RWPE2 (cell line): Measurements from ENCODE around the gene SGSM2.

ENCODE experiments used
- ATAC-seq: fragments of 200-7000 bp; cut with Tn5 transposase; 3 replicates; pipeline ENCODE4 v1.9.1; 2021; ENCODE audit warnings: low read depth
- DNase-seq: peaks from one replicate; pipeline ENCODE4 v3.0.0-alpha.2; 2020; ENCODE audit warnings: low spot score
- H3K27ac ChIP-seq: fragments of 450-650 bp; 2 replicates; pipeline ENCODE4 v1.5.1; 2017; ENCODE audit warnings: mild to moderate bottlenecking; ENCODE audit not compliant: poor library complexity, severe bottlenecking
- H3K27me3 ChIP-seq: fragments of 250-450 bp; sonication (Bioruptor Pico); 2 replicates; pipeline ENCODE4 v1.5.1; 2021; ENCODE audit warnings: mild to moderate bottlenecking, moderate library complexity; ENCODE audit not compliant: insufficient read depth, poor library complexity, severe bottlenecking
- H3K36me3 ChIP-seq: fragments of 250-450 bp; sonication (Bioruptor Pico); 2 replicates; pipeline ENCODE4 v1.5.1; 2020; ENCODE audit warnings: low read depth, mild to moderate bottlenecking, moderate library complexity
- H3K4me1 ChIP-seq: fragments of 250-450 bp; sonication (Bioruptor Pico); 2 replicates; pipeline ENCODE4 v1.5.1; 2021; ENCODE audit warnings: mild to moderate bottlenecking, moderate library complexity; ENCODE audit not compliant: insufficient read depth, poor library complexity, severe bottlenecking
- H3K4me3 ChIP-seq: fragments of 250-450 bp; sonication (Bioruptor Pico); 2 replicates; pipeline ENCODE4 v1.5.1; 2021; ENCODE audit warnings: mild to moderate bottlenecking, moderate library complexity; ENCODE audit not compliant: severe bottlenecking
- H3K9me3 ChIP-seq: fragments of 250-450 bp; sonication (Bioruptor Pico); 2 replicates; pipeline ENCODE4 v1.5.1; 2021; ENCODE audit warnings: mild to moderate bottlenecking, moderate library complexity; ENCODE audit not compliant: severe bottlenecking
- TF ChIP-seq, protein P1 (sequence below): fragments of 450-650 bp; IDR thresholded peaks from one replicate; pipeline ENCODE4 v1.5.1; 2017; ENCODE audit warnings: mild to moderate bottlenecking, moderate library complexity; ENCODE audit not compliant: poor library complexity, severe bottlenecking

SGSM2 gene

GRCh38 chr17:2317796-2318195 lies 19.5 kb upstream of the SGSM2 start:
- Histone ChIP-seq H3K4me3 (no peak overlapping the region), H3K4me1 (no peaks in the 10 kb centered on the region), H3K27ac (no peak overlapping the region), H3K36me3 (peaks cover 28% of the 10 kb centered on the region), H3K9me3 (no peaks in the 10 kb centered on the region), H3K27me3 (no peaks in the 10 kb centered on the region)
- TF ChIP-seq, protein P1, sequence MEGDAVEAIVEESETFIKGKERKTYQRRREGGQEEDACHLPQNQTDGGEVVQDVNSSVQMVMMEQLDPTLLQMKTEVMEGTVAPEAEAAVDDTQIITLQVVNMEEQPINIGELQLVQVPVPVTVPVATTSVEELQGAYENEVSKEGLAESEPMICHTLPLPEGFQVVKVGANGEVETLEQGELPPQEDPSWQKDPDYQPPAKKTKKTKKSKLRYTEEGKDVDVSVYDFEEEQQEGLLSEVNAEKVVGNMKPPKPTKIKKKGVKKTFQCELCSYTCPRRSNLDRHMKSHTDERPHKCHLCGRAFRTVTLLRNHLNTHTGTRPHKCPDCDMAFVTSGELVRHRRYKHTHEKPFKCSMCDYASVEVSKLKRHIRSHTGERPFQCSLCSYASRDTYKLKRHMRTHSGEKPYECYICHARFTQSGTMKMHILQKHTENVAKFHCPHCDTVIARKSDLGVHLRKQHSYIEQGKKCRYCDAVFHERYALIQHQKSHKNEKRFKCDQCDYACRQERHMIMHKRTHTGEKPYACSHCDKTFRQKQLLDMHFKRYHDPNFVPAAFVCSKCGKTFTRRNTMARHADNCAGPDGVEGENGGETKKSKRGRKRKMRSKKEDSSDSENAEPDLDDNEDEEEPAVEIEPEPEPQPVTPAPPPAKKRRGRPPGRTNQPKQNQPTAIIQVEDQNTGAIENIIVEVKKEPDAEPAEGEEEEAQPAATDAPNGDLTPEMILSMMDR: no peak
- DNase-seq (no peak), ATAC-seq (no peak)

DNA sequence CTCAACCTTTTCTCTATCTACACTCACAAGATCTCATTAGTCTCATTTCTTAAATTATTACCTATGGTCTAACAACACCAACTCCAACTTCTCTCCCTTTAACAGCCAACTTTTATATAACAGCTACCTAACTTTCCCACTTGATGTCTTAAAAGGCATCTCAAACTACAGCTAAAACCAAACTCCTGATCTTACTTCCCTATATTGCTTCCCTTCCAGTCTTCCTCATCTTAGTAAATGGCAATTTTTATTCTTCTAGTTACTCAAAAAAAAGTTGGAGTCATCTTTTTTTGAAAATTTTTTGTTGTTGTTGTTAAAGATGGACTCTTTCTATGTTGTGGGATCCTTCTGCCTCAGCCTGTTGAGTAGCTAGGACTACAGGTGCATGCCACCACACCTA lies 18.2 kb upstream of the SGSM2 start:
- TF ChIP-seq, protein P1: no peak
- ATAC-seq: no peak
- no peak overlapping the region for H3K4me3 ChIP-seq
- DNase-seq: no peak
- no peaks in the 10 kb centered on the region for H3K27me3 ChIP-seq
- H3K27ac ChIP-seq: no peak overlapping the region
- no peaks in the 10 kb centered on the region for H3K4me1 ChIP-seq
- H3K9me3 ChIP-seq: no peaks in the 10 kb centered on the region
- peaks cover 41% of the 10 kb centered on the region for H3K36me3 ChIP-seq

DNA sequence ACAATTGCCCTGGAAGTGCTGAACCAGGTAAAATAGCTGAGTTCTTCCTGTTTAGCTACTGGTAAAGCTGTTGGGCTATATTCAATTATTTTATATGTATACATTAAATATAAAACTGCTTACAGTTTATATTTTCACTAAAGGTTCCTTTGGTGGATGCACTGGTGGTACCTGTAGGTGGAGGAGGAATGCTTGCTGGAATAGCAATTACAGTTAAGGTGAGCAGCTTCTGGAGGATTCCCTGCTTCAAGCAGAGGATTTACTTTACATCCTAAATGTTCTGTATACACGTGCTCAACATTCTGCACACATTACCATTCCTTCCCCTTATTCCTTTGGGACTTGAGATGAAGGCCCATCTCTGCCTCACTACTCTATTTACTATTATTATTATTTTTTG lies 15.9 kb upstream of the SGSM2 start:
- Histone ChIP-seq H3K9me3 (no peaks in the 10 kb centered on the region), H3K27ac (no peak overlapping the region), H3K4me3 (no peak overlapping the region), H3K36me3 (peaks cover 64% of the 10 kb centered on the region), H3K4me1 (no peaks in the 10 kb centered on the region), H3K27me3 (no peaks in the 10 kb centered on the region)
- DNase-seq: no peak
- no peak for ATAC-seq
- TF ChIP-seq, protein P1: no peak

GRCh38 chr17:2323629-2324314 lies 13.5 kb upstream of the SGSM2 start:
- no peaks in the 10 kb centered on the region for H3K9me3 ChIP-seq
- H3K27me3 ChIP-seq: no peaks in the 10 kb centered on the region
- TF ChIP-seq, protein P1: no peak
- no peak for ATAC-seq
- DNase-seq: no peak
- H3K36me3 ChIP-seq: peaks cover 83% of the 10 kb centered on the region
- no peak overlapping the region for H3K27ac ChIP-seq
- no peak overlapping the region for H3K4me3 ChIP-seq
- no peaks in the 10 kb centered on the region for H3K4me1 ChIP-seq

DNA sequence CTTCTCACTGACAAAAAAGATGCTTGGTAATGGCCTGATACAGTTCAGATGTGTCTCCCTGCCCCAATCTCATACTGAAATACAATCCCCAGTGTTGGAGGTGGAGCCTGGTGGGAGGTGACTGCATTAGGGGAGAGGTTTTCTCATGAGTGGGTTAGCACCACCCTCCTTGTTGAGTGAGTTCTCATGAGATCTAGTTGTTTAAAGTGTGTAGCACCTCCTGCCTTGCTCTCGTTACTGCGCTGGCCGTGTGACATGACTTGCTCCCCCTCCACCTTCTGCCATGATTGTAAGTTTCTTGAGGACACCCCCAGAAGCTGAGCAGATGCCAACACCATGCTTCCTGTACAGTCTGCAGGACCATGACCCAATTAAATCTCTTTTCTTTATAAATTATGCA lies 6.0 kb upstream of the SGSM2 start:
- no peak overlapping the region for H3K4me3 ChIP-seq
- TF ChIP-seq, protein P1: no peak

More for the DNA sequence above, 6.0 kb upstream of the SGSM2 start:
- Histone ChIP-seq H3K27ac (no peak overlapping the region), H3K4me1 (peaks cover 2% of the 10 kb centered on the region), H3K27me3 (no peaks in the 10 kb centered on the region), H3K9me3 (no peaks in the 10 kb centered on the region), H3K36me3 (peaks cover 93% of the 10 kb centered on the region)
- DNase-seq: no peak
- ATAC-seq: no peak
